Skeletal muscle cell (primary cell): Measurements from ENCODE around the gene MIB2.
"Not testable (repeated sequence)": the region's sequence is repeated elsewhere in the genome, so short reads cannot be mapped to it uniquely, and the experiment has no call there.

Experiments
- DNase-seq: peaks from one replicate; pipeline ENCODE4 v3.0.0-alpha.2; 2010; ENCODE audit warnings: low read depth
- H3K4me3 ChIP-seq: 2 replicates; pipeline ENCODE4 v1.5.1; 2011; ENCODE audit warnings: low read depth, mild to moderate bottlenecking, control low read depth, low read length, moderate library complexity

The MIB2 gene

GRCh38 chr1:1624443-1625403, 9.4 kb downstream of the MIB2 start:
- no peak for DNase-seq
- no peak overlapping the region for H3K4me3 ChIP-seq

GRCh38 chr1:1625404-1625775, 10.1 kb downstream of the MIB2 start:
- H3K4me3 ChIP-seq = no peak overlapping the region
- no peak for DNase-seq

- no peak for DNase-seq
- no peak overlapping the region for H3K4me3 ChIP-seq
Measured at GRCh38 chr1:1625824-1626206, 10.5 kb downstream of the MIB2 start.

- H3K4me3 ChIP-seq = no peak overlapping the region
Measured at GRCh38 chr1:1626207-1627141, 11.2 kb downstream of the MIB2 start.

GRCh38 chr1:1627261-1627828, 12.0 kb downstream of the MIB2 start:
- DNase-seq = no peak
- H3K4me3 ChIP-seq = no peak overlapping the region

More at GRCh38 chr1:1626207-1627141, 11.2 kb downstream of the MIB2 start:
- DNase-seq = no peak

GRCh38 chr1:1627829-1628753, 12.8 kb downstream of the MIB2 start:
- H3K4me3 ChIP-seq = no peak overlapping the region
- no peak for DNase-seq

- H3K4me3 ChIP-seq = no peak overlapping the region
- no peak for DNase-seq
Measured at GRCh38 chr1:1628754-1629429, 13.6 kb downstream of the MIB2 start.

GRCh38 chr1:1629430-1630190, 14.3 kb downstream of the MIB2 start:
- no peak overlapping the region for H3K4me3 ChIP-seq

GRCh38 chr1:1630191-1630964, 15.1 kb downstream of the MIB2 start:
- no peak for DNase-seq
- H3K4me3 ChIP-seq = no peak overlapping the region

More at GRCh38 chr1:1629430-1630190, 14.3 kb downstream of the MIB2 start:
- no peak for DNase-seq

- H3K4me3 ChIP-seq = peak overlapping the region; percentile 7
- DNase-seq = no peak
Measured at GRCh38 chr1:1630965-1631781, 15.9 kb downstream of the MIB2 start.

- no peak for DNase-seq
- peak within 1 kb of the TSS; percentile 7 for H3K4me3 ChIP-seq
Measured at GRCh38 chr1:1631782-1632420, 16.6 kb downstream of the MIB2 start, which contains the start of gene MMP23B. MMP23B (plus strand) TSS chr1:1632173; CDS start chr1:1632219, 46 bp downstream.

- H3K4me3 ChIP-seq, DNase-seq: not testable (repeated sequence)
Measured at GRCh38 chr1:1633409-1633808, 18.1 kb downstream of the MIB2 start.

- DNase-seq, H3K4me3 ChIP-seq: not testable (repeated sequence)
Measured at GRCh38 chr1:1634613-1635012, 19.3 kb downstream of the MIB2 start.

- H3K4me3 ChIP-seq, DNase-seq: not testable (repeated sequence)
Measured at GRCh38 chr1:1636621-1637478, 21.6 kb downstream of the MIB2 start.

GRCh38 chr1:1637479-1637875, 22.2 kb downstream of the MIB2 start:
- not testable (repeated sequence) for DNase-seq, H3K4me3 ChIP-seq
